HL-60 (cell line): ENCODE data around the gene WT1.

Experiments used
- DNase-seq, 2 experiments: peaks; one replicate each; pipeline ENCODE4 v3.0.0-alpha.2; 2010 to 2020; ENCODE audit warnings: low read depth in 1 of 2, low spot score in 1 of 2
- H3K27ac ChIP-seq: fragments of 250-450 bp; sonication (Bioruptor Pico); replicated peaks from 2 replicates; pipeline ENCODE4 v1.5.1; 2020; ENCODE audit warnings: mild to moderate bottlenecking, moderate library complexity
- H3K27me3 ChIP-seq: fragments of 250-450 bp; sonication (Bioruptor Pico); 2 replicates; pipeline ENCODE4 v1.5.1; 2021; ENCODE audit warnings: mild to moderate bottlenecking, moderate library complexity; ENCODE audit not compliant: insufficient read depth, poor library complexity, severe bottlenecking
- H3K4me3 ChIP-seq: replicated peaks from 2 replicates; pipeline ENCODE4 v1.5.1; 2011; ENCODE audit warnings: mild to moderate bottlenecking, control low read depth, low read length; ENCODE audit not compliant: insufficient read depth
- CTCF ChIP-seq: IDR thresholded peaks from one replicate; pipeline ENCODE4 v1.5.1; 2011; ENCODE audit warnings: low read length, control low read depth, inconsistent platforms; ENCODE audit not compliant: insufficient read depth
- GABPA ChIP-seq: IDR thresholded peaks from 2 replicates; pipeline ENCODE4 v1.6.1; 2012; ENCODE audit warnings: low read depth
- POLR2AphosphoS5 ChIP-seq: IDR thresholded peaks from 2 replicates; pipeline ENCODE4 v1.6.1; 2012; ENCODE audit warnings: low read depth
- REST ChIP-seq: IDR thresholded peaks from 2 replicates; pipeline ENCODE4 v1.6.1; 2012; ENCODE audit warnings: low read depth; ENCODE audit not compliant: insufficient replicate concordance
- SPI1 ChIP-seq: IDR thresholded peaks from 2 replicates; pipeline ENCODE4 v1.6.1; 2012; ENCODE audit warnings: low read depth, mild to moderate bottlenecking, borderline replicate concordance

Gene WT1

GRCh38 chr11:32434356-32435151 lies 785 bp downstream of the WT1 start:
- no peaks in the 10 kb centered on the region for H3K27me3 ChIP-seq
- TF ChIP-seq GABPA (no peak), SPI1 (peak; percentile 63; the same call in 1 of the 2 replicates), CTCF (peak; percentile 21), POLR2AphosphoS5 (peak; percentile 91), REST (no peak)
- H3K27ac ChIP-seq = peak overlapping the region; percentile 93
- DNase-seq = peak; percentile 81 to 91
- peak overlapping the region; percentile 40 for H3K4me3 ChIP-seq

GRCh38 chr11:32433914-32434355 lies 1.4 kb downstream of the WT1 start:
- H3K4me3 ChIP-seq = peak overlapping the region; percentile 40
- H3K27ac ChIP-seq = peak overlapping the region; percentile 93
- H3K27me3 ChIP-seq = no peaks in the 10 kb centered on the region
- DNase-seq = no peak
- TF ChIP-seq REST (no peak), GABPA (no peak), CTCF (no peak), SPI1 (no peak), POLR2AphosphoS5 (no peak)

- Histone ChIP-seq H3K4me3 (peak overlapping the region; percentile 40), H3K27me3 (no peaks in the 10 kb centered on the region), H3K27ac (peak overlapping the region; percentile 93; the same call in 1 of the 2 replicates)
- DNase-seq = no peak
- TF ChIP-seq GABPA (no peak), POLR2AphosphoS5 (no peak), SPI1 (no peak), REST (no peak), CTCF (no peak)
These were observed 2.0 kb downstream of the WT1 start for GRCh38 chr11:32433101-32433913.
